GM13976 (cell line): ENCODE measurements around the gene APOL1.

Source experiments
- DNase-seq: peaks from one replicate; pipeline ENCODE4 v3.0.0; 2012; ENCODE audit warnings: low spot score
- CTCF ChIP-seq: IDR thresholded peaks from 2 replicates; pipeline ENCODE4 v1.5.1; 2012; ENCODE audit warnings: borderline replicate concordance, mild to moderate bottlenecking; ENCODE audit not compliant: insufficient read depth; ENCODE audit errors: extremely low read depth, missing control alignments, control extremely low read depth
- in situ Hi-C: fragments of 300-500 bp; cut with MboI; formaldehyde crosslinking; loops from one replicate; pipeline ENCODE4 v1.12.0; 2022; ENCODE audit warnings: low sequenced_read_pairs, mixed read lengths, inconsistent platforms; ENCODE audit not compliant: unreplicated experiment

The APOL1 gene

GRCh38 chr22:36304429-36304828 lies 51.5 kb downstream of the APOL1 start:
- TF ChIP-seq CTCF, result no peak
- no peak for DNase-seq
- in situ Hi-C loops, result no loop called here

- in situ Hi-C loops, result loop anchor here (5.0 kb wide), 1 partner anchor 171 kb away; no protein-coding TSS in a partner anchor
- DNase-seq, result no peak
- no peak for TF ChIP-seq CTCF
Observed at GRCh38 chr22:36305813-36306212, 52.9 kb downstream of the APOL1 start.

GRCh38 chr22:36306227-36306626 lies 53.3 kb downstream of the APOL1 start:
- in situ Hi-C loops, result loop anchor here (5.0 kb wide), 1 partner anchor 171 kb away; no protein-coding TSS in a partner anchor
- no peak for TF ChIP-seq CTCF
- DNase-seq, result no peak

GRCh38 chr22:36308880-36309279 lies 55.9 kb downstream of the APOL1 start:
- TF ChIP-seq CTCF, result no peak
- in situ Hi-C loops, result loop anchor here (5.0 kb wide), 1 partner anchor 168 kb away; no protein-coding TSS in a partner anchor
- DNase-seq, result no peak

GRCh38 chr22:36311386-36312085 lies 58.6 kb downstream of the APOL1 start:
- DNase-seq, result no peak
- no peak for TF ChIP-seq CTCF
- in situ Hi-C loops, result no loop called here

- no peak for TF ChIP-seq CTCF
- in situ Hi-C loops, result no loop called here
- no peak for DNase-seq
Observed at GRCh38 chr22:36315325-36315724, 62.4 kb downstream of the APOL1 start.
